ENCODE data around the gene MYO18B.

The MYO18B gene

DNA sequence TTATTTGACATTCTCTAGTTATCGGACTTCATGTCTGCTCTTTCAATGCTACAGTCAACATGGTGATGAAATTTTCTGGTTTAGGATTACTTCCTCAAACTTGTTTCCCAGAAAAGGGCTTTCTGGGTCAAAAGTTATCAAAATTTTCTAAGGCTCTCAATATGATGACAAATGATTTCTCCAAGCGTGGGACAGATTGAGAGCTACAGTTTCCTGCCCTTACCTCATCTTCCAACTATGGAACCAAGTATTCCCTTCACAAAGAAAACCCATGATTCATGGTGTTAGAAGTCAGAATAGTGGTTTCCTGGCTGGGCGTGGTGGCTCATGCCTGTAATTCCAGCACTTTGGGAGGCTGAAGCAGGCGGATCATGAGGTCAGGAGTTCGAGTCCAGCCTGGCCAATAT is 17.8 kb downstream of the MYO18B start:
- H3K27ac ChIP-seq (ENCODE audit: insufficient read depth, low read depth, low read length, poor library complexity, severe bottlenecking) = no peak overlapping the region

DNA sequence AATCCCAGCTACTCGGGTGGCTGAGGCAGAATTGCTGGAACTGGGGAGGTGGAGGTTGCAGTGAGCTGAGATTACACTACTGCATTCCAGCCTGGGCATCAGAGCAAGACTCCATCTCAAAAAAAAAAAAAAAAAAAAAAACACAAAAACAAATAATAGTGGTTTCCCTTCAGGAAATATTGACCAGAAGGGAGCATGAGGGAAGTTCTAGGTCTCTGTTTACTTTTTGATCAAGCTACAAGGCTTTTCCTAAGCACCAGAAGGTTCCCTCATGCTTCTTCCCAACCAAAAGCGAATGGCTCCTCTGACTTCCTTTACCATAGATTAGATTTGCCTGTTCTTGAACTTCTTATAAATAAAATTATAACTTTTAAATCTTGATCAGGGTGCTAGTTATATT is 18.3 kb downstream of the MYO18B start:
- Histone ChIP-seq H3K4me1 (ENCODE audit: control insufficient read depth, insufficient read depth, low read length) (no peaks in the 10 kb centered on the region), H3K9me3 (ENCODE audit: control insufficient read depth, low read length) (no peaks in the 10 kb centered on the region), H3K27me3 (ENCODE audit: control insufficient read depth, insufficient read depth, low read length, poor library complexity, severe bottlenecking) (no peaks in the 10 kb centered on the region), H3K36me3 (ENCODE audit: control insufficient read depth, insufficient read depth, low read length) (no peaks in the 10 kb centered on the region), H3K27ac (ENCODE audit: insufficient read depth, low read depth, low read length, poor library complexity, severe bottlenecking) (no peak overlapping the region), H3K4me3 (ENCODE audit: insufficient read depth, low read depth, low read length) (no peak overlapping the region)
- 92 to 100% methylated on average over 2 of the region's 2 CpGs for WGBS, 2 experiments

More for the DNA sequence above, 17.8 kb downstream of the MYO18B start:
- no peaks in the 10 kb centered on the region for H3K4me1 ChIP-seq (ENCODE audit: control insufficient read depth, insufficient read depth, low read length)
- H3K36me3 ChIP-seq (ENCODE audit: control insufficient read depth, insufficient read depth, low read length) = no peaks in the 10 kb centered on the region
- WGBS, 2 experiments = 83 to 86% methylated on average over 5 of the region's 5 CpGs
- no peaks in the 10 kb centered on the region for H3K27me3 ChIP-seq (ENCODE audit: control insufficient read depth, insufficient read depth, low read length, poor library complexity, severe bottlenecking)
- no peaks in the 10 kb centered on the region for H3K9me3 ChIP-seq (ENCODE audit: control insufficient read depth, low read length)
- H3K4me3 ChIP-seq (ENCODE audit: insufficient read depth, low read depth, low read length) = no peak overlapping the region

DNA sequence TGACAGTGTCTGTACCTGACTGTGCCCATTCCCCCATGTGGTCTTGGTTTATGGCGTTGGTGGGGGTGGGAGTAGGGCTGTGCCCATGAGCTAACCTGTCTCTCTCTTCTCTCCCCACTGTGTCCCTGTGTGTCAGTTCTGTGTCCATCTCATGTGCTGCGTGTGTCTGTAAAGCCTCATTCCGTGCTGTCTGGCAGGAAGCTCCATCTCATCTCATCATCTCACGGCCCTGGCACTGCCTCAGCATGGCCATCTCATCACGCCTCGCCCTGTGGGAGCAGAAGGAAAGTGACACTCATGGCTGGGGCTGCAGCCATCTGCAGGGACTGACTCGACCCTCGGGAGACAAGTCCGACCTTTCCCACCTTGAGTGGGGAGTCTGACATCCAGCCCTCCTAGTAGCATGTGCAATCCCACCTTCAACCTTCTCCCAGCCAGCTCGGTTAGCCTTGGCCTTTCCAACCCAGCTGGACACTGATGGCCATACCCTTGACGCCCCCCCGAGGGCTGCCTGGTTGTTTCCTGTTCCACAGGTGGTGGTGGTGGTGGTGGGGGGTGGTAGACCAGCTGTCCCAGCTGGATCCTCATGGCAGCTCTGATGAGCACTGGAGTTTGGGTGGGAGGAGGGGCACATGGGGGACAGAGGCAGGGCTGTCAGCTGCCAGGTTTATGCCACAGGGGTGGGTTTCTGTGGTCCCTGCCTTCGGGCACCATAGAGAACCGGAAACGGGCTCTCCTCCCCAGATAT is 19.0 kb downstream of the MYO18B start:
- H3K4me1 ChIP-seq (ENCODE audit: control insufficient read depth, insufficient read depth, low read length) = no peaks in the 10 kb centered on the region
- no peaks in the 10 kb centered on the region for H3K27me3 ChIP-seq (ENCODE audit: control insufficient read depth, insufficient read depth, low read length, poor library complexity, severe bottlenecking)
- WGBS, 2 experiments = 87 to 89% methylated on average over 15 of the region's 15 CpGs
- H3K27ac ChIP-seq (ENCODE audit: insufficient read depth, low read depth, low read length, poor library complexity, severe bottlenecking) = no peak overlapping the region
- H3K4me3 ChIP-seq (ENCODE audit: insufficient read depth, low read depth, low read length) = no peak overlapping the region
- H3K9me3 ChIP-seq (ENCODE audit: control insufficient read depth, low read length) = no peaks in the 10 kb centered on the region
- no peaks in the 10 kb centered on the region for H3K36me3 ChIP-seq (ENCODE audit: control insufficient read depth, insufficient read depth, low read length)

DNA sequence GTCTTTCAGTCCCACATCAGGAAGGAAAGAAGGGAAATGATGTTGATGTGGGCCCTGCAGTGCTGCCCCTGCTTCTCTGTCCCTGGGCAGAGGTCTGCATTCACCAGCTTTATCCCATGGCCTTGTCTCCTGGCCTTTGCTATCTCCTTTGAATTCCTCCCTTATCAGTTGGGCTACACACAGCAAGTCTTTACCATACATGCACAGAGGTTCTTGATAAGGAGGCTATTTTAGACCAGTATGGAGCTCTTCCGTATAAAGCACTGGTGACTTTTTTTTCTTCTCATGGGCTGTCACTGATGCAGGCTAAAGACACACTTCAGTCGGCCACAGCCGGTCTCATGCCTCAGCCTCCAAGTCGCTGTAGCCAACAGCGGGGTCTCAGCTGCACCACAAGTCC is 20.2 kb downstream of the MYO18B start:
- 93 to 95% methylated on average over 5 of the region's 5 CpGs for WGBS, 2 experiments
- Histone ChIP-seq H3K27ac (ENCODE audit: insufficient read depth, low read depth, low read length, poor library complexity, severe bottlenecking) (no peak overlapping the region), H3K9me3 (ENCODE audit: control insufficient read depth, low read length) (no peaks in the 10 kb centered on the region), H3K27me3 (ENCODE audit: control insufficient read depth, insufficient read depth, low read length, poor library complexity, severe bottlenecking) (no peaks in the 10 kb centered on the region), H3K36me3 (ENCODE audit: control insufficient read depth, insufficient read depth, low read length) (no peaks in the 10 kb centered on the region), H3K4me1 (ENCODE audit: control insufficient read depth, insufficient read depth, low read length) (no peaks in the 10 kb centered on the region), H3K4me3 (ENCODE audit: insufficient read depth, low read depth, low read length) (no peak overlapping the region)

DNA sequence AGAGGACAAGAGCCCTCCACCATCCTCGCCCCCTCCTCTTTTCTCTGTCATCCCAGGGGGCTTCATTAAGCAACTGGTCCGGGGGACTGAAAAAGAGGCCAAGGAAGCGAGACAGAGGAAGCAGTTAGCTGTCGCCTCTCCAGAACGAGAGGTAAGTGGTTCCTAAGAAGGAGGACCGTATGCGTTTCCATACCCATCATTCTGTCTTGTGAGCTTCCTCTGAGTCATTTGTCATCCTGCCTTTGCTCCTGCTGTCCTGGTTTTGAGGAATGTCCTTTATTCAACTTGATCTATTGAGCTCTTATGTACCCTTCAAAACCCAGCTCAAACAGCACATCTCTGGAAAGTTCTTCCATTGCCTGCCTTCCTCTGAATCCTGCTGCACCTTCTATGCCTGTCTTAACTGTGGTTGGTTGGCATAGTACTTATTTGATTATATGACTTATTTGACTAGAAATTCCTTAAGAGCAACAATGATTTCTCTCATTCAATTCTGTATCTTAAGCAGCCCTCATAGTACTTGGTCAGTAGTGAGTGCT is 21.3 kb downstream of the MYO18B start:
- H3K27me3 ChIP-seq (ENCODE audit: control insufficient read depth, insufficient read depth, low read length, poor library complexity, severe bottlenecking) = no peaks in the 10 kb centered on the region
- no peak overlapping the region for H3K27ac ChIP-seq (ENCODE audit: insufficient read depth, low read depth, low read length, poor library complexity, severe bottlenecking)
- 58 to 67% methylated on average over 7 of the region's 7 CpGs for WGBS, 2 experiments
- H3K9me3 ChIP-seq (ENCODE audit: control insufficient read depth, low read length) = no peaks in the 10 kb centered on the region
- H3K4me1 ChIP-seq (ENCODE audit: control insufficient read depth, insufficient read depth, low read length) = no peaks in the 10 kb centered on the region
- H3K4me3 ChIP-seq (ENCODE audit: insufficient read depth, low read depth, low read length) = no peak overlapping the region
- no peaks in the 10 kb centered on the region for H3K36me3 ChIP-seq (ENCODE audit: control insufficient read depth, insufficient read depth, low read length)

DNA sequence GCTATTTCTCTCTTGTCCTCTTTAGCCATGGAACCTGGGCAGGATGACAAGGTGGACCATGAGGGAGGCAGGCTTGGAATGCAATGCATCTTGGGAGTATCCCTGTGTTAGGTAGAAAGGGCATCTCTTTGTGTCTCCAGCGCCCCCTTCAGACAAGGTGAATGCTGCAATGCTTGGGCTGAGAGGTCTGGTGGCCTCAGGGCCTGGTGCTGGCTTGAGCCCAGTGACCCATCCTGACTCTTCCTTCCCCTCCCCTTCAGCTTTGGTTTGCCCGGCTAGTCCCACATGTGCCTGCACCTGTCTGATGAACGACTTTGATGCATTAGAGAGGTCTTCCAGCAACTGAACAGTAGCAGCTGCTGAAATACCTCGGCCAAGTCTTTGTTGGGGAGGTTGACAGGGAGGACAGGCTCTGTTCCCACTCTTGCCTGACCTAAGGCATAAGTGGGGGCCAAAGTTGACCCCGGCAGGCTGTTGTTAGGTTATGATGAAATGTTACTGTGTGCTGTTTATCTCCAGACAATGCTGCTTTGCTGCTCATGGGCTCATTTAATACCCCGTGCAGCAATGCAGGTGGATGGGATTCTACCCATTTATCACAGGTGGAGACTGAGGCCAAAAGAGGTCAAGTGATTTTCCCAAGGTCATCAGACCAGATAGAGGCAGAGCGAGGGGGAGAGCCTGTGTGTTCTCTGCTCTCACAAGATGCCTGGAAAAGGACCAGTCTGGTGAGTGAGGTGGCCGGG is 22.5 kb downstream of the MYO18B start:
- no peaks in the 10 kb centered on the region for H3K36me3 ChIP-seq (ENCODE audit: control insufficient read depth, insufficient read depth, low read length)
- WGBS, 2 experiments = 86% methylated on average over 8 of the region's 8 CpGs
- H3K4me1 ChIP-seq (ENCODE audit: control insufficient read depth, insufficient read depth, low read length) = no peaks in the 10 kb centered on the region
- no peak overlapping the region for H3K27ac ChIP-seq (ENCODE audit: insufficient read depth, low read depth, low read length, poor library complexity, severe bottlenecking)
- H3K27me3 ChIP-seq (ENCODE audit: control insufficient read depth, insufficient read depth, low read length, poor library complexity, severe bottlenecking) = no peaks in the 10 kb centered on the region
- no peaks in the 10 kb centered on the region for H3K9me3 ChIP-seq (ENCODE audit: control insufficient read depth, low read length)
- no peak overlapping the region for H3K4me3 ChIP-seq (ENCODE audit: insufficient read depth, low read depth, low read length)

DNA sequence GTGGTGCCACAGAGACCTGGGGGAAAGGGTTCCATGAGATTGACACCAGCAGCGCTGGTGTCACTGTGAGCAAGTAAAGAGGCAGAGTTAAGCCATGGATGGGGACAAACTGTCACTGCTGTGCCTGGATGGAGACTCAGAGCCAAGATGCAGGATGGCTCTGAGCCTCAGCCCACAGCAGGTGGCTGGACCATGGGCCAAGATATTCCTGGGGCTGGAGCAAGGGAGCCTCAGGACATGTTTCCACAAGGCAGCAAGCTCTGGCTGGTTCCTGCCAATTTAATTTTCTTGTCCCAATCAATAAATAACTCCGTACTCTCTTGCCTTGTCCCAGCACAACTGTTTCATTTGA is 23.0 kb downstream of the MYO18B start:
- WGBS, 2 experiments = 85 to 93% methylated on average over 2 of the region's 2 CpGs
- no peaks in the 10 kb centered on the region for H3K27me3 ChIP-seq (ENCODE audit: control insufficient read depth, insufficient read depth, low read length, poor library complexity, severe bottlenecking)
- H3K27ac ChIP-seq (ENCODE audit: insufficient read depth, low read depth, low read length, poor library complexity, severe bottlenecking) = no peak overlapping the region
- H3K4me3 ChIP-seq (ENCODE audit: insufficient read depth, low read depth, low read length) = no peak overlapping the region
- H3K4me1 ChIP-seq (ENCODE audit: control insufficient read depth, insufficient read depth, low read length) = no peaks in the 10 kb centered on the region
- H3K36me3 ChIP-seq (ENCODE audit: control insufficient read depth, insufficient read depth, low read length) = no peaks in the 10 kb centered on the region
- no peaks in the 10 kb centered on the region for H3K9me3 ChIP-seq (ENCODE audit: control insufficient read depth, low read length)

DNA sequence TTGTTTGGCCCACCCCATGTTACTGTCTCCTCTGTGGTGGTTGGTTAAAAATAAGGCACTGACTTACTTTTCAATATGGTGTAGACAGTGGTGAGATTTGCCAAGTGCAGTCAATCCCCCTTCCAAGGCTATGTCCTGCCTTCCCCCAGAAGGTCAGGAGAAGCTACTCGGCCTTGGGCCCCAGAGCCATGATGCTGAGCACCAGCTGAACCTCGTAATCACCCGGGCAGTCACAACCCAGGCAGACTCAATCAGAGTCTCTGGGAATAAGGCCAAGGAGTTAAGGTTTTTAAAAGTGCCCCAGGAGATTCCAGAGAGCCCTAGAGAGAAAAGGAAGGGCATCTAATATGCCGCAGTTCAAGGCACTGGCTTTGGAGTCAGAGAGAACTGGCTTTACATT is 23.8 kb downstream of the MYO18B start:
- WGBS, 2 experiments = 91 to 94% methylated on average over 4 of the region's 4 CpGs
- H3K27me3 ChIP-seq (ENCODE audit: control insufficient read depth, insufficient read depth, low read length, poor library complexity, severe bottlenecking) = no peaks in the 10 kb centered on the region
- no peak overlapping the region for H3K27ac ChIP-seq (ENCODE audit: insufficient read depth, low read depth, low read length, poor library complexity, severe bottlenecking)
- H3K9me3 ChIP-seq (ENCODE audit: control insufficient read depth, low read length) = no peaks in the 10 kb centered on the region
- no peak overlapping the region for H3K4me3 ChIP-seq (ENCODE audit: insufficient read depth, low read depth, low read length)
- no peaks in the 10 kb centered on the region for H3K4me1 ChIP-seq (ENCODE audit: control insufficient read depth, insufficient read depth, low read length)
- H3K36me3 ChIP-seq (ENCODE audit: control insufficient read depth, insufficient read depth, low read length) = no peaks in the 10 kb centered on the region

DNA sequence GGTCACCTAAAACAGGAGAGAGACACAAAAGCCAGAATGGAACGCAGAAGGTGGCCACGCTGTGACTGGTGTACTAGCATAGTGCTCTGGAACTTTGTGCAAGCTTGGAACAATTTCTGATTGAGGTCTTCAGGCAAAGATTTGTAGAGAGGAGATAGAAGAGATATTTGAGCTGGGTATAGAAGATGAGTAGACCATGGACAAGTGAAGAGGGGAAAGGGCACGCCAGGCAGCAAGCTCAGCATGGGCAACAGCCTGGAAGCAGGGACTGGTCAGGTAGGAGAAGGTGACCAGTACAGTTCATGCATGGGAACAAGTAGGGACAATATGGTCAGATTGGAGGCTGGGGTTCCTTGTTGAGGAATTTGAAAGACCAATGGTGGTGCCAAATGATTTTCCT is 24.4 kb downstream of the MYO18B start:
- WGBS, 2 experiments = 91 to 93% methylated on average over 3 of the region's 3 CpGs
- Histone ChIP-seq H3K9me3 (ENCODE audit: control insufficient read depth, low read length) (no peaks in the 10 kb centered on the region), H3K4me3 (ENCODE audit: insufficient read depth, low read depth, low read length) (no peak overlapping the region), H3K27ac (ENCODE audit: insufficient read depth, low read depth, low read length, poor library complexity, severe bottlenecking) (no peak overlapping the region), H3K36me3 (ENCODE audit: control insufficient read depth, insufficient read depth, low read length) (no peaks in the 10 kb centered on the region), H3K4me1 (ENCODE audit: control insufficient read depth, insufficient read depth, low read length) (no peaks in the 10 kb centered on the region), H3K27me3 (ENCODE audit: control insufficient read depth, insufficient read depth, low read length, poor library complexity, severe bottlenecking) (no peaks in the 10 kb centered on the region)

DNA sequence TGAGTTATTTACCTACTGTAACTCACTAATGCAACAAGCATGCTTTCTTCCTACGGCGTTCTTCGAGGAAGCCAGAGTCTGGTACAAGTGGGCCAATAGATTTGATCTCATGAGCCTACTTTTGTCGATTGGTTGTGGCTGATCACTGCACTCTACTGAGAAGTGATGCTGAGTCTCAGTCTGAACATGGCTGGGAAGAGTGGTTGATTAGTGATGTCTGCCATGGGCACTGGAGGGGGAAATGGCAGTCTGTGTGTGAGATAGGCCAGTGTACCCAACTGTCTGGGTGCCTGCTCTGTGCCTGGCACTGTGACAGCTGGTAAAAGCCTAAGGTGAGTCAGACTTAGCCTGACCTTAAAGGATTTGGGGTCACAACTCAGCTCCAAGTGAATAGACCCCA is 28.3 kb downstream of the MYO18B start:
- H3K27ac ChIP-seq (ENCODE audit: insufficient read depth, low read depth, low read length, poor library complexity, severe bottlenecking) = no peak overlapping the region
- no peaks in the 10 kb centered on the region for H3K9me3 ChIP-seq (ENCODE audit: control insufficient read depth, low read length)
- no peaks in the 10 kb centered on the region for H3K4me1 ChIP-seq (ENCODE audit: control insufficient read depth, insufficient read depth, low read length)
- H3K27me3 ChIP-seq (ENCODE audit: control insufficient read depth, insufficient read depth, low read length, poor library complexity, severe bottlenecking) = no peaks in the 10 kb centered on the region
- H3K4me3 ChIP-seq (ENCODE audit: insufficient read depth, low read depth, low read length) = no peak overlapping the region
- WGBS, 2 experiments = 94 to 98% methylated on average over 4 of the region's 4 CpGs
- no peaks in the 10 kb centered on the region for H3K36me3 ChIP-seq (ENCODE audit: control insufficient read depth, insufficient read depth, low read length)
